Measurements from ENCODE around the gene KEAP1. TPM values are rescaled to one million over a fixed set of nuclear protein-coding genes. Genes with fewer than 3 reads are reported as not detected.
"Not testable (repeated sequence)": the region's sequence is repeated elsewhere in the genome, so short reads cannot be mapped to it uniquely, and the experiment has no call there.

KEAP1 gene
- total and polyA plus RNA-seq, 2 of the 8 experiments (the other 6 are each of a cell fraction or from before 2014, with no cell fraction given), result 80.6 to 106 TPM

DNA sequence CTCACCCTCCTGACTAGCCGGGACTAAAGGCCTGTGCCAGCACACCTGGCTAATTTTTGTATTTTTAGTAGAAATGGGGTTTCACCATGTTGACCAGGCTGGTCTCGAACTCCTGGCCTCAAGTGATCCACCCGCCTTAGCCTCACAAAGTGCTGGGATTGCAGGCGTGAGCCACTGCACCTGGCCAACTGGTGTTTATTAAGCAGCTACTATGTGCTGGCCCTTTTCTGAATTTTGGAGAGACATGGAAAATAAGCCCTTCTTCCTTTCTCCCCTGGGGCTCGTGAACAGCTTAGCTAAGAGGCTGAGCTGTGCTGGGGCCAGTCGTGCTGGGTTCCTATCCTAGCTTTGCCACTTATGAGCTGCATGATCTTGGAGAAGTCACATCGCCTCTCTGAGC lies 44.4 kb downstream of the KEAP1 start:
- not testable (repeated sequence) for H2BK15ac ChIP-seq (ENCODE audit: low read length); DNase-seq (ENCODE audit: low read depth in 1 of 2, low spot score in 2 of 2); H4K20me1 ChIP-seq (replicated peaks in 1 of 2; ENCODE audit: control insufficient read depth in 1 of 2, insufficient read depth in 2 of 2, low read length in 2 of 2); H3K9me3 ChIP-seq (ENCODE audit: insufficient read depth in 2 of 2, low read depth in 1 of 2, low read length in 1 of 2); H2BK20ac ChIP-seq (ENCODE audit: low read length); H3K4me2 ChIP-seq (ENCODE audit: insufficient read depth in 1 of 2, low read depth in 2 of 2, low read length in 2 of 2); H2BK12ac ChIP-seq (ENCODE audit: low read depth, low read length); H3K36me3 ChIP-seq (ENCODE audit: control insufficient read depth in 2 of 4, insufficient read depth in 4 of 4, low read length in 3 of 4); H2AFZ ChIP-seq (ENCODE audit: low read length); H3K79me2 ChIP-seq (ENCODE audit: control insufficient read depth in 1 of 2, insufficient read depth in 2 of 2, low read length in 2 of 2); H3K18ac ChIP-seq (ENCODE audit: extremely low read depth, low read length); H4K91ac ChIP-seq (replicated peaks; ENCODE audit: insufficient read length, low read length); H3K4ac ChIP-seq (replicated peaks; ENCODE audit: insufficient read length, low read depth, low read length); H3K9ac ChIP-seq (replicated peaks in 1 of 4; ENCODE audit: extremely low read depth in 1 of 4, low read depth in 3 of 4, low read length in 3 of 4); H3K79me1 ChIP-seq (ENCODE audit: low read depth, low read length); H4K5ac ChIP-seq (ENCODE audit: insufficient read length, low read depth, low read length); H3K14ac ChIP-seq (ENCODE audit: insufficient read length); H3K56ac ChIP-seq (replicated peaks; ENCODE audit: insufficient read length, low read depth, low read length); H2BK5ac ChIP-seq (ENCODE audit: low read depth, low read length); H3K23ac ChIP-seq (ENCODE audit: insufficient read length); H3K4me3 ChIP-seq (ENCODE audit: extremely low read depth in 1 of 4, insufficient read depth in 2 of 4, low read depth in 3 of 4, low read length in 4 of 4); H3K23me2 ChIP-seq (ENCODE audit: low read depth, low read length); H2AK5ac ChIP-seq (ENCODE audit: low read depth, low read length); H3K27ac ChIP-seq (ENCODE audit: low read depth, low read length); FAIRE-seq; H3K27me3 ChIP-seq (replicated peaks in 1 of 4; ENCODE audit: control insufficient read depth in 3 of 4, extremely low read depth in 1 of 4, insufficient read depth in 3 of 4, low read length in 3 of 4); H2BK120ac ChIP-seq (replicated peaks; ENCODE audit: low read depth, low read length)
- H3K4me1 ChIP-seq (replicated peaks in 1 of 4; ENCODE audit: control insufficient read depth in 3 of 4, insufficient read depth in 4 of 4, low read length in 3 of 4), result peaks cover 0 to 14% (median 5%) of the 10 kb centered on the region in 4 experiments; a peak in 6 of 7 replicates
- 84% methylated on average over 7 of the region's 7 CpGs; no CpG with 5 or more reads in 1 of the 2 experiments for WGBS, 2 experiments (ENCODE audit: extremely low coverage in 1 of 2, insufficient coverage in 1 of 2, insufficient read length in 1 of 2, insufficient replicate concordance in 2 of 2, low coverage in 1 of 2, low lambda C conversion rate in 2 of 2, missing lambda C conversion rate in 1 of 2)
- POLR2A ChIA-PET (ENCODE audit: partially characterized antibody), result interaction anchor here (0.6 kb wide), 1 partner anchor 87 kb away, joined by 4 read pairs; no protein-coding TSS in a partner anchor
- CTCF ChIA-PET (ENCODE audit: partially characterized antibody), result interaction anchor here (0.6 to 2.1 kb wide), 8 partner anchors 20 to 241 kb away, joined by 3 to 6 read pairs (median 4); no protein-coding TSS in a partner anchor
- peak overlapping the region; percentile 19; the same call in 1 of the 2 replicates for H4K8ac ChIP-seq (ENCODE audit: extremely low read depth, insufficient read depth, low read length)

Measured in H1 (cell line).